GM19043 (cell line): ENCODE results near the gene DSG3.

Experiments
- ATAC-seq: cut with Tn5 transposase; IDR thresholded peaks from one replicate; pipeline ENCODE4 v1.9.1; 2021; ENCODE audit warnings: low read depth; ENCODE audit not compliant: unreplicated experiment

Gene DSG3

DNA sequence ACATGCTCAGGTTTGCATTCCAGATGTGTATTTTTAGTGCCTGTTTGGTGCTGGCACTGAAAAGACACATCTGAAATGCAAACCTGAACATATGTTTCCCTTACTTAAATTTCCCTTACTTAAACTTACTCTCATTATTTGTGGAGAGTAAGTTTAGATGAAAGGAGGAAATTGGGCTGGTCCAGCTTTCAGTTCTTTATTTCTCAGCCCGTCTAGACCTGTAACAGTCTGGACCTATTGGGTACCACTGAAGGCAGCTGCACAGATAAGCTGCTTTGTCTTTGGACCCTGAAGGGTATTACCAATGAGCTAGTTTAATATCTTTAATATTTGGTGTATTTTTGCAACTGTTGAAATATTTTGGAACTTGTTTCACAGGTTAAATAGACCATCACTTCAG is 17.0 kb upstream of the DSG3 start:
- no peak for ATAC-seq

DNA sequence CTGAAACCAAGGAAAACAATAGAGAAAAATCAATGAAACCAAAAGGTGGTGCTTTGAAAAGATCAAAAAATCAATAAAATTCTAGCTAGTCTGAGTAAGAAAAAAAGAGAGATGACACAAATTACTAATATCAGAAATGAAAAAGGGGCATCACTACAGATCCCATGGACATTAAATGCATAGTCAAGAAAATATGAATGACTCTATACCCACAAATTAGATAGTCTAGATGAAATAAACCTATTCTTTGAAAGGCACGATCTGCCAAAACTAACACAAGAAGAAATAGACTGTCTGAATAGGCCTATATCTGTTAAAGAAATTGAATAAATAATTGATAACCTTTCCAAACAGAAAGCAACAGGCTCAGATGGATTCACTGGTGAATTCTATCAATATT is 15.2 kb upstream of the DSG3 start:
- ATAC-seq: no peak

DNA sequence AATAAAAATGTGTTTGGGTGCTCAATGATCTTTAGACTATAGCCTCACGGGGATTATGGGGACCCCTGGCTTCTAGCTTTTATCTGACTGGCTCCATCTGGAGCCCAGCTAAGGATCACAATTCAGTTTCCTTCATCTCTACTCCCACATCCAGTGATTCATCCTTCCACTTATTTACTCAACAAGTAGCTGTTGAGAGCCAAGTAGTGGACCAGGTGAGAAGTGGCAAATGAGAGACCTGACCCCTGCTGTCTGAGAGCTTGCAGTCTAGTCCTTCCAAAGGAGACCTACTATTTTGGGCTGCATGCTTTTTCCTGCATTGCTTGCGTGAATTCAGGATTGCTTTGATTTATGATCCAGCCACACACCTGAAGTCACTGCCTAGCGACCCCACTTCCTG is 10.7 kb upstream of the DSG3 start:
- no peak for ATAC-seq

DNA sequence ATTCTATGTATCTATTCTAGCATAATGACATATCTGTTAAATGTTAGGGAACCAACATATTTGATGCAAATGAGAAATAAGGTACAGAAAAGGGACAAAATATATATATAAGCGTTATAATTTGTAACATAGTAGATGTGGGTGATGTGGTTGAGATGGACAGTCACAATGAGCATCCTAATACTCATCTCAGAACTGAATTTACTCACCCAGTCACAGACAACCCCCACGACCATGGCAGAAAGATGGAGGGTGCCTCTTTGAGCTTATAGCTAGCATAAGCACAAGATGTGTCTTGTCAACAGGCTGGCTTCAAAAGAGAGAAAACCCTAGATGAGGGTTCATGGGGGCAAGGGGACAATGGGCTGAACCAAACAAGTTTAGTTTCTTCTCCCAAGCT is 9.1 kb upstream of the DSG3 start:
- no peak for ATAC-seq

DNA sequence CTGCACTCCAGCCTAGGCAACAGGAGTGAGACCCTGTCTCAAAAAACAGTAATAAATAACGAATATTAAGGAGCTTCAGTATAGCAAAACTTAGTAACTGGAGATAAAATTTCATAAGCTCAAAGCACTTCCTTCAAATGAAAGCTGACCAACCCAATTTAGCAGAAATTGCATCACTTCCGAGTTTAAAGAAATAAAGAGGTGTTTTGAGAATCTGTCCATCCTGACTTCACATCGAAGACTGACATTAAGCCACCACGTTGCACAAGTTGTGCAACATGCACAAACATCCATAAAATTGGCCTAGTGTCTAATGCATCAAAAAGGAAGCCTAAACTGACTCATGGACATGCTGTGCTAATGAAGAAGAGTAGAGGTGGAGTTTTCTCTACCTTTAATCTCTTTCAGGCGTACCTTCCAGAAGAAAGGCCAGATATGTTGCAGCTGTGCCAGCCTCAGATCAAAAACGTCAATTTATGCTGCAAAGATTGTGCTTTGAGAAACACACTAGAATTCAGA is 7.7 kb upstream of the DSG3 start:
- ATAC-seq: no peak

DNA sequence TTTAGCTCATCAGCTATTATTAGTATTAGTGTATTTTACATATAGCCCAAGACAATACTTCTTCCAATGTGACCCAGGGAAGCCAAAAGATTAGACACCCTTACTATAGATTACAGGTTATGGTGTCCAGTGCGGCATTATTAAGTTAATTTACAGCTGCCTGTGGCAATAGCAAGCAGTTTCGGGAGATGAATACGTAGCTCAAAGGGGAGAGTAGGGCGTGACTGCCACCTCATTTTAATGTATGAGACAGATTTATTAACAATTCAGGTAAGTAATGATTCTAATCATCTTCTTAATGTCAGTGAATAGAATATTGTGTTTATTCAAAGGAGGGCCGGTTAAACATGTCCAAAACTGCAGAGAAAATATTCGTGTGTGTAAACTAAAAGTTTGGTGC is 6.8 kb upstream of the DSG3 start:
- ATAC-seq: no peak

DNA sequence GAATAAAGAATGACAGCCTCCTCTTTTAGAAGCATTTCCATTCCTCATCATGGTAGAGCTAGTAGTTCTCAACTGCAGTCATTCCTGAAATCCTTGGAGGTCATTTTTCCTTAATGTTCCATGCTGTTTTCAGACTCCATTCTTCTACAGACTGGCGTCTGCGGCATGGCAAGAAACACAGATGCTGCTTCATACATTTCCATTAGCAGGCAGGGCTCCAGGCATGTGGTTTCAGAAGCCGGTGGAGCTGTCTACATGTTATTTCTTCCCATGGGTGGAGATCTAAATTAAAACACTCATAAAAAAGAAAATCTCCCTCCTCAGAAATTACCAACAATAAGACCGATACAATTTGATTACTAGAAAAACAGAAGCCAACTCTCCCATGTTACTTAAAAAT is 6.0 kb upstream of the DSG3 start:
- ATAC-seq: no peak

DNA sequence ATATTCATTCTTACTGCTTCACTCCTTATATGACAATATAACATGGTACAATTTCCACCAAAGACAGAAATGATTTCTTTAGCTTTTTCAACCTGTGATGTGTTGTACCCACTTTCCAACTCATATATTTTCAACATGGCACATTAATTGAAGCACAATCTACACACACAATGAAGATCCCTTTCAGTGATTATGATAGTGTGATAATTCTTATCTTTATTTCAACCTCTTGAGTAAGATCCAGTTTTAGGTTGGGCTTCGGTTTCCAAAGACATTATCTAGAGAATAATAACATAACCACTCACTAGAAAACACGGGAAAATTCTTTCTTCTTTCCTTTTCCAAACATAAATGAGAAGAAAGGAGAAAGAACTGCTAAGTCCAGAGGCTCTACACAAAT is 3.4 kb upstream of the DSG3 start:
- no peak for ATAC-seq

DNA sequence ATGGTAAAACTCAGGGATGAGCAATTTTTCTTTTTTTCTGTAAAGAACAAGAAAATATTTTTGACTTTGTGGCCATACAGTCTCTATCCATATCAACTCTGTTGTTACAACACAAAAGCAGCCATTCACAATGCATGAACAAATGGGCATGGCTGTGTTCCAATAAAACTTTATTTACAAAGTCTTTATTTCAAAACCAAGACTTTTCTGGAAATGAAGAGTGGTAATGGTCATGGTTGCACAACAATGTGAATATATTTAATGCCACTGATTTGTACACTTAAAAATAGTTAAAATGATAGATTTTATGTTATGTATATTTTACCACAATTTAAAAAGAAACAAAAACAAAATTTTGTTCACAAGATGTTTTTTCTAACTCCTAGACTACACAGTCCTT is 1.6 kb upstream of the DSG3 start:
- ATAC-seq: no peak

DNA sequence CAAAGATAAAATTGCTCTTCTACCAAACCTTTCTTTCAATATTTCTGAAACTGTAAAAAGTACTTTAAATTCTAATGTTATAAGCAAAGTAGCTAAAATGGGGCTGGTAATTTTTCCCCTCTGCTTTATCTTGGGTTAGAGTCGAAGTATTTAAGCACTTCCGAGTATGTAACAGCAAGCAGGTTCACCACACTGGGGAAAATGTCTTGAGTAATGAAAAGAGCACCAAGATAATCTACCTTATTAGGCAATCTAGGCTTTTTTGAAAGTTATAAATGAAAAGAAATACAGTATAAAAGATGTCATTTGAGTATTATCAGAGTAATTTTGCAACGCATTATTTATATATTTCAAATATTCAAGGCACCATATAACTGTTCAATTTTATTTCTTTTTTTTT is 687 bp upstream of the DSG3 start:
- no peak for ATAC-seq

DNA sequence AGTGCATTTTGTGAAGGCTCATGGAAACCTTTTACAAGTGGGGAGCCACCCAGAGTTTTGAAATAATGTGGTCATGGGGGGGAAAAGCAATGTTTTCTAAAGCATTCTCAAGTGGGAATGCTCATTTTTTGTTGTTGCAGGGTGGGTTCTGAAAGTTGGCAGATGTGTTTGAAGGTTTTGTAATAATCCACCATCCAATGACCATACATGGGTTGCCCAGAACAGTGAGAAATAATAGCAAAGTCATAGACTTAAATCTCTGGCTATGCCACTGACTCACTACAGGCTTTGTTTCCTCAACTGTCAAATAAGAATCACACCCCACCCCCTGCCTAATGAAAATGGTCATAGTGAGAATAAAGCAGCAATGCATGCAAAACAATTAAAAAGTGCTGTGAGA is 2.9 kb downstream of the DSG3 start:
- ATAC-seq: no peak

DNA sequence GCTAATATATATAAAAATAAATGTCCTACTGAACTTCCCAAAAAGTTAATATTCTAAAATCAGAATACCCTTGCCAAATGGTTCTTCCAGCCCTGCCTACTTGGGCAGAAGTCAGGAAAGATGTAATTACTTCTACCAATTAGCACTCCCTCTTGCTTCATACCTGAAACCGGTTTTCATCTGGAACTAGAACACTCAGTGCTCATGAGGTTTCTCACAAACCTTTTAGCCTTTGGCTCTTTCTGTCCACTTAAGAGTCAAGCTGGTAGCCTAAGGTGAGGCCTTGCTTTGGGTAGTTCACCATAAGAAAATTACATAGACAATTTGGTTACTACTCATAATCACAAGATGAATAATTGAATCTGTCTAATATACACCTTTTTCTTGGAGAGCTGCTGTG is 4.1 kb downstream of the DSG3 start:
- ATAC-seq: no peak

DNA sequence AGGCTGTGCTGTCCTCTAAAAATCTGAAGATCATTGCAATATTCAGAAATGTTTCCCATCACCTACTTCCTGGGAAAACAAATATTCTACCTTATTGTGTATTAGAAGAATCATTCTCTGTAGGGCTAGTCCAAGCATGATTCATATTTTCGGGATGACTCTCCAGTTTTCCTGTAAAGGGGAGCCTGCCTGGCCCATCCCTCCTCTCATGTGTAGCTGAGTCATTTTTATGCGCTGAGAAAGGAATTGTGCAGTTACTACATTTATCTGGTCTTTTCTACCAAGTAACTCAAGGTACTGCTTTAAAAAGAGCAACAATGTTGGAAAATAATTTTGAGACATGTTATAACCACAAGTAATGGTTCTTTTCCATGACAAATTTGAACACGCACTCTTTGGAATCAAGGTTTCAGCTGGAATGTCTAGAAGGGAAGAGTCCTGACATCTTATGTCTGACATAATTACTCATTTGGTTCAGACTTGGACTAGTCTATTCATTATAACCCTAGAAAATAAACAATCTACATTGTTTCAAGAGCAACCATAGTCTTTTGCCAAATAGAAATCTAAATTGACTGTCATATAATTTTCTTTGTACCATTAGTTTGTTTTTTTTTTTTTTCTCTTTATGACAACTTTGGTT is 6.6 kb downstream of the DSG3 start:
- no peak for ATAC-seq

DNA sequence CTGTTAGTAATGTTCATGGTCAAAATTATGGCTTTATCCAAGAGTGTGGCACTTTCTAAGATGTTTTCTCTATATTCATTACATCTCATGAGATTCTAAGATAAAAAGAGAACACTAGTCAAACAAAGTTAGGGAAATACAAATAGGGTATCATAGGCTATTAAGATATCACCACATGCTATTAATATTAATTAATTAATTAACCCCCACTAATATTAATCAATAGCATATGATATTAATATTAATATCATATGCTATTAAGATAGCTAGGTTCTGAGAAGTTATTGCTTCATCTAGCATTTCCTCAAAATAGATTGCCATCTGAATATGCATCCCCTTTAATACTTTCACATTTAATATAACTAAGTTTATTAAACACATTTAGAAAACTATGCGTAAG is 22.1 kb downstream of the DSG3 start:
- ATAC-seq: no peak

DNA sequence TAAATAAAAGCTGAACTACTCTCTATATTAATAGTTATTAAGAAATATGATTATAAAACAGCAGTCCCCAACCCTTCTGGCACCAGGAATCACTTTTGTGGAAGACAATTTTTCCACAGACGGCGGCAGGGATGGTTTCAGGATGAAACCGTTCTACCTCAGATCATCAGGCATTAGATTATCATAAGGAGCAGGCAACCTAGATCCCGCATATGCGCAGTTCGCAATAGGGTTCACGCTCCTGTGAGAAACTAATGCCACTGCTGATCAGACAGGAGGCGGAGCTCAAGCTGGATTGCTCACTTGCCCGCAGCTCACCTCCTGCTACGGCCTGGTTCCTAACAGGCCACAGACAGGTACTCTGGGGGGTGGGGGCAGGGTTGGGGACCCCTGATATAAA is 31.1 kb downstream of the DSG3 start:
- no peak for ATAC-seq

DNA sequence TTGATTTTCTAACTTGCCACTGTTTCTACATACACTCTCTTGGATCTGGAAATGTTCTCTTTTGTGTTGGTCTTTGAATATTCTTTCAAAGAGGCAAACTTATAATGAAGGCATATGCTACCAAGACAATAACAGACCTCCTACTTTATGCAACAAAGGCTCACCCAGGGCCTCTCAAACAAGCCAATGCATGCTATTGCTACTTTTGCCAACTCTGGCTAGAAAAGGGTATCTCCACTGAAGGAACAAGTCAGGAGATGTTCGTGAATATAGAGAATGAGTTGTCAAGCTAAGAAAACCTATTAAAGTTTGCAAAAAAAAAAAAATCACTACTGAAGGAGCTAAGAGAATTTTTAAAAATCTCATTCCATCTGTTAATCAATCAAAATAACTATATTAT is 34.5 kb downstream of the DSG3 start:
- no peak for ATAC-seq

DNA sequence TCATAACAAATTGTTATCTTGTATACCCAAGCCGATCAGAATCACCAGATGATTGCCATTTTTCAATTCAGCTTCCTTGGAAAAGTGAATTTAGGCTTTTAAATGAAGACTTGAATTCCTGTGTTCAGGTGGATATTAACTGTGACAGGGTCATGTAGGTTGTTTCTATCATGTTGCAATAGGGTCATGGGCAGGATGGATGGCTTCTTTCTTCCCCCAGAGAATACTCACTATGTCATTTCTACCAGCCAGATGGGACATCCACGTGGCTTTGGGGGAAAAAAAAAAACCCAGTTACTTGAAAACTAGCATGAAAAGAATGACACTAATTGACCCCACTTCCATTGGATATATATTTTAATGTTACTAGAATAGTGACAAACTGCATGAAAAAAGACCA is 35.9 kb downstream of the DSG3 start:
- no peak for ATAC-seq

DNA sequence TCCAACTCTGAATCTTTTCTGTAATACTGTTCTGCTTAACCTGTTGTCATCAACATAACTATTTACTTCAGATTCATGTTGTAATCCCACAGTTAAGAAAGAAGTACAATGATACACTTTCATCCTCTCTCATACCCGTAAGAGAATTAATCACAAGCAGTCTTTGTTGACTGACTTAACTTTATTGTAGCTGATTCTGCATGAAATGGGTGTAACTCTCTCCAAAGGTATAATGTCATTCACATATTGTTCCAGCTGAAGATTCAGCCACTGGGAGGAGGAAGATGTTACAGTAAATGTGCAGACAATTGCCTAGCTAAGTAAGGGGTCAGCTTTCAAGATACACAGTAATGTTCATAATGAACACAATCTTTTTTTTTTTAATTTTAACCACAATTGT is 36.9 kb downstream of the DSG3 start:
- ATAC-seq: no peak

DNA sequence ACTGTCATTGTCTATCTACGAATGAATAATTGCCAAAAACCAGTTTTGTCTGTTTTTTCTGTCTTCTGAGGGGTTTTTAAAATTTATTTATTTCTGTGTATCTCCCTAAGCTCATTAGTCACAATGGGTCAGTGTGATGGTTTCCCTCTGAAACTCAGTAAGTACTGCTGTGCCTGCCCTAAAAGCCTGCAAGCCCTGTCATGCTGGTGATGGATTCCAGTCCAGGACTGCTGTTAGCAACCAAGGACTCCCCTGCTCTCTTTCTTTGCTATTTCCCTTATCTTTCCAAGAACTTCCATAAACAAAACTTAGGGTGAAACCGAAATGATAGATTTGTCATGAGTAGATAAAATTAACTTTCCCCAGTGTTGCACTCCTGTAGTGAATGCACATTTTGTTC is 38.6 kb downstream of the DSG3 start:
- no peak for ATAC-seq

DNA sequence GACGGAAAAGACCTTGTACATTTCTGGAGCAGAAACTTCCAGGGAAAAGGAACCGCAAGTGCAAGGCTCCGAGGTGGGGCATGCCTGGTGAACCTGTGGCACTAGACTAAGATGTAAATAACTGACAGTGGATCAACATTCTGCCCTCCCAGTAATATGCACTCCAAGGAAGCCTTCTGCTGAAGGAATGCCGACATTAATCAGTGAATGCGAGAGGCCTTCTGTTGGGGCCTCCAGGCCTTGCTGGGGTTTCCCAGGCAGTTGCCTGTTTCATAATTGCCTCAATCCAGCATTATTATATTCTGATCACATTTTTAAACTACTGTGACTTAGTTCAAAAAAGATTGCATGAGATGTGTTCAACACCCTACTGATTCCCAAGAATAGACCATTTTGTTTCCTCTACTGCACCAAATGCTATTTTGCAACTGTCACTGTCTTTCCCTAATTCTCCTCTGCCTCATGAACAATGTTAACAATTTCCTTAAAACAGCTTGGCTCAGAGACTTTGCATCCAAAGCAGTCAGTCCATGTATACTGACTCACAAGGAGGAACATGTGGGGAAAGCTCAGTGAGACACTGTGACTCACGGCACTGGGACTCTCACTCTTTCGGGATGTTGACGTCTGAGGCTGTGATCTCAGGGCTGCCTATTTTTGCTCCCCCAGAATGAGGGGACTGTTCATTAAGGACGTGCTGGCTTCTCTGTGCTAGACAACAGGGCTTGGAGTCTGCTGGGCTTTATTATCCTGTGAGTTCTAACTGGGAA is 39.9 kb downstream of the DSG3 start:
- ATAC-seq: no peak

DNA sequence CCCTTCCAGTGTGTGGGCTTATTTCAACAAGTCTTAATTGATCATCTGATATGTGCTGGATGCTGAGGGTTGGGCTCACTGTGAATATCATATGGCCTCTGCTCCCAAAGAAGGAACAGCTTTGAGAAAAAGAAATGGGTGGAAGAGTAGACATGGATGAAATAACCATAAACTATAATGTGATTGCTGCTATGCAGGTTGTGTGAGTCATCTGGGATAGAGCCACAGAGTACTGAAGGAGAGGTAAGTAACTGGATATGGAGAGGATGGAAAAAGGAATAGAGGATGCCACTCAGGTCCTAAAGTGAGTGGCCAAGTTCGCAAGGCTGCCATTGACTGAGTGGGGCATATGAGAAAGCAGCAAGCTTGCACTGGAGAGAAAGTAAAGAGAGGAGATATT is 41.8 kb downstream of the DSG3 start:
- ATAC-seq: no peak

DNA sequence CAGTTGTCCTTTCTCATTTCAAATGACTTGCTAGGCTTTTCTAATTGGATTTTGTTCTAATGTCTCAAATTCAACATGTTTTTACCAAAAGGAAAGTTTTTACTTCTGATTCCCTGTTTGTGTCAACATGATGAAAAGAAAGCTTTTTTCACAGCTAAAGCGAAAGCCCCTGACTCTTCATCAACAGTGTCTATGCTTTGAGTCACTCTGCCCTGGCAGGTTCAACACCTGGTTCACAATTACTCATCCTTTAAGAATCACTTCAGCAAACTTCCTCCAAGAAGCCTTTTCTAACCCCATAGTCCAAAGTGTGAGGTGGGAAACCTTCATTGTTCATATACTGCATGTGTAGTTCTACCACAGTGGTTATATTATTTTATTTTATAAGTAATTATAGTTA is 42.8 kb downstream of the DSG3 start:
- ATAC-seq: peak; percentile 78
